GM19035 (cell line): ENCODE measurements around the gene GRID1.
"Not testable (repeated sequence)": the region's sequence is repeated elsewhere in the genome, so short reads cannot be mapped to it uniquely, and the experiment has no call there.

Experiments used
- ATAC-seq: cut with Tn5 transposase; IDR thresholded peaks from one replicate; pipeline ENCODE4 v1.9.1; 2021; ENCODE audit not compliant: unreplicated experiment

GRID1 gene

GRCh38 chr10:85978566-85979358 lies 387.8 kb downstream of the GRID1 start:
- ATAC-seq = no peak

GRCh38 chr10:85977642-85978041 lies 389.0 kb downstream of the GRID1 start:
- no peak for ATAC-seq

GRCh38 chr10:85976267-85976793 lies 390.3 kb downstream of the GRID1 start:
- no peak for ATAC-seq

GRCh38 chr10:85971494-85971893 lies 395.1 kb downstream of the GRID1 start:
- ATAC-seq = no peak

GRCh38 chr10:85967594-85967993 lies 399.0 kb downstream of the GRID1 start:
- no peak for ATAC-seq

GRCh38 chr10:85961479-85962067 lies 405.0 kb downstream of the GRID1 start:
- no peak for ATAC-seq

GRCh38 chr10:85961073-85961472 lies 405.5 kb downstream of the GRID1 start:
- ATAC-seq = no peak

GRCh38 chr10:85959239-85959638 lies 407.4 kb downstream of the GRID1 start:
- no peak for ATAC-seq

GRCh38 chr10:85950921-85951320 lies 415.7 kb downstream of the GRID1 start:
- ATAC-seq = no peak

GRCh38 chr10:85946713-85947326 lies 419.8 kb downstream of the GRID1 start:
- peak; percentile 86 for ATAC-seq

- no peak for ATAC-seq
Measured at GRCh38 chr10:85936161-85936560, 430.4 kb downstream of the GRID1 start.

- no peak for ATAC-seq
Measured at GRCh38 chr10:85934586-85934985, 432.0 kb downstream of the GRID1 start.

GRCh38 chr10:85929993-85930392 lies 436.6 kb downstream of the GRID1 start:
- ATAC-seq = not testable (repeated sequence)

GRCh38 chr10:85927952-85928665 lies 438.5 kb downstream of the GRID1 start:
- no peak for ATAC-seq

- ATAC-seq = no peak
Measured at GRCh38 chr10:85926986-85927385, 439.6 kb downstream of the GRID1 start.

GRCh38 chr10:85926136-85926535 lies 440.5 kb downstream of the GRID1 start:
- ATAC-seq = no peak

- ATAC-seq = no peak
Measured at GRCh38 chr10:85925201-85925750, 441.3 kb downstream of the GRID1 start.

GRCh38 chr10:85924382-85925102 lies 442.1 kb downstream of the GRID1 start:
- no peak for ATAC-seq

- no peak for ATAC-seq
Measured at GRCh38 chr10:85922356-85923129, 444.1 kb downstream of the GRID1 start.

- no peak for ATAC-seq
Measured at GRCh38 chr10:85921789-85922188, 444.8 kb downstream of the GRID1 start.
